ENCODE results near the gene NOVA2.
"Not testable (repeated sequence)": the region's sequence is repeated elsewhere in the genome, so short reads cannot be mapped to it uniquely, and the experiment has no call there.

Gene NOVA2

GRCh38 chr19:45899253-45899652 is 74.4 kb downstream of the NOVA2 start:
- no peak for DNase-seq (ENCODE audit: extremely low read depth in 1 of 2, low read depth in 1 of 2)

- DNase-seq (ENCODE audit: extremely low read depth in 1 of 2, low read depth in 1 of 2): no peak
Observed at GRCh38 chr19:45897261-45897812, 76.3 kb downstream of the NOVA2 start.

- DNase-seq (ENCODE audit: extremely low read depth in 1 of 2, low read depth in 1 of 2): not testable (repeated sequence)
Observed at GRCh38 chr19:45895983-45896599, 77.6 kb downstream of the NOVA2 start.

GRCh38 chr19:45895519-45895972 is 78.1 kb downstream of the NOVA2 start:
- DNase-seq (ENCODE audit: extremely low read depth in 1 of 2, low read depth in 1 of 2): no peak

- DNase-seq (ENCODE audit: extremely low read depth in 1 of 2, low read depth in 1 of 2): no peak
Observed at GRCh38 chr19:45890877-45891276, 82.8 kb downstream of the NOVA2 start.

- no peak for DNase-seq (ENCODE audit: extremely low read depth in 1 of 2, low read depth in 1 of 2)
Observed at GRCh38 chr19:45889210-45889885, 84.3 kb downstream of the NOVA2 start.

- no peak for DNase-seq (ENCODE audit: extremely low read depth in 1 of 2, low read depth in 1 of 2)
Observed at GRCh38 chr19:45887200-45887710, 86.4 kb downstream of the NOVA2 start.

- DNase-seq (ENCODE audit: extremely low read depth in 1 of 2, low read depth in 1 of 2): peak; percentile 73 to 91
Observed at GRCh38 chr19:45886427-45887199, 87.1 kb downstream of the NOVA2 start.

- DNase-seq (ENCODE audit: extremely low read depth in 1 of 2, low read depth in 1 of 2): peak; percentile 69 to 83
Observed at GRCh38 chr19:45885556-45886426, 87.9 kb downstream of the NOVA2 start, which contains the start of gene IRF2BP1. Gene IRF2BP1, minus strand, starts transcription at chr19:45886141. Its CDS starts 367 bp downstream, at chr19:45885774.

GRCh38 chr19:45884682-45885555 is 88.7 kb downstream of the NOVA2 start:
- no peak for DNase-seq (ENCODE audit: extremely low read depth in 1 of 2, low read depth in 1 of 2)

GRCh38 chr19:45883881-45884681 is 89.6 kb downstream of the NOVA2 start:
- no peak for DNase-seq (ENCODE audit: extremely low read depth in 1 of 2, low read depth in 1 of 2)

Data from stimulated activated CD8-positive, alpha-beta memory T cell treated with anti-CD3 and anti-CD28 coated beads, Interleukin-7, amount 100 ng/mL, for 48 hours (primary cell).